ENCODE measurements around the gene CAMK2G.

DNA sequence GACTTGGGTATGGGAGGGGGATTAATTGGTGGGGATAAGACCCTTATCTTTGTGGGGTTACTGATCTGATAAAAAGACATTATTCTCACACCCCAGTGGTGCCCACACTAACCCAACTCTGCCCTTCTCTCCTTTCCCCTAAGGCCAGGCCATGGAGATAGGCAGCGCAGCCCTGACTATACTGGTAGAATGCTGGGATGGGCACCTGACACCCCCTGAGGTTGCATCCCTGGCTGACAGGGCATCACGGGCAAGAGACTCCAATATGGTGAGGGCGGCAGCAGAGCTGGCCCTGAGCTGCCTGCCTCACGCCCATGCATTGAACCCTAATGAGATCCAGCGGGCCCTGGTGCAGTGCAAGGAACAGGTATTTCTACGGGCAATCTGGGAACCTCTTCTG lies 76.3 kb downstream of the CAMK2G start:
- TF ChIP-seq EP300 (IDR thresholded peaks at IDR 0.05; ENCODE audit: borderline replicate concordance) (no peak), TAF1 (IDR thresholded peaks at IDR 0.05; ENCODE audit: low read depth) (no peak), CEBPB (IDR thresholded peaks at IDR 0.05) (no peak), RAD21 (IDR thresholded peaks at IDR 0.05; ENCODE audit: low read depth) (no peak), TCF12 (IDR thresholded peaks at IDR 0.05; ENCODE audit: low read depth) (no peak), CREB1 (IDR thresholded peaks at IDR 0.05; ENCODE audit: low read depth) (no peak)
- TF ChIP-seq, protein P1, sequence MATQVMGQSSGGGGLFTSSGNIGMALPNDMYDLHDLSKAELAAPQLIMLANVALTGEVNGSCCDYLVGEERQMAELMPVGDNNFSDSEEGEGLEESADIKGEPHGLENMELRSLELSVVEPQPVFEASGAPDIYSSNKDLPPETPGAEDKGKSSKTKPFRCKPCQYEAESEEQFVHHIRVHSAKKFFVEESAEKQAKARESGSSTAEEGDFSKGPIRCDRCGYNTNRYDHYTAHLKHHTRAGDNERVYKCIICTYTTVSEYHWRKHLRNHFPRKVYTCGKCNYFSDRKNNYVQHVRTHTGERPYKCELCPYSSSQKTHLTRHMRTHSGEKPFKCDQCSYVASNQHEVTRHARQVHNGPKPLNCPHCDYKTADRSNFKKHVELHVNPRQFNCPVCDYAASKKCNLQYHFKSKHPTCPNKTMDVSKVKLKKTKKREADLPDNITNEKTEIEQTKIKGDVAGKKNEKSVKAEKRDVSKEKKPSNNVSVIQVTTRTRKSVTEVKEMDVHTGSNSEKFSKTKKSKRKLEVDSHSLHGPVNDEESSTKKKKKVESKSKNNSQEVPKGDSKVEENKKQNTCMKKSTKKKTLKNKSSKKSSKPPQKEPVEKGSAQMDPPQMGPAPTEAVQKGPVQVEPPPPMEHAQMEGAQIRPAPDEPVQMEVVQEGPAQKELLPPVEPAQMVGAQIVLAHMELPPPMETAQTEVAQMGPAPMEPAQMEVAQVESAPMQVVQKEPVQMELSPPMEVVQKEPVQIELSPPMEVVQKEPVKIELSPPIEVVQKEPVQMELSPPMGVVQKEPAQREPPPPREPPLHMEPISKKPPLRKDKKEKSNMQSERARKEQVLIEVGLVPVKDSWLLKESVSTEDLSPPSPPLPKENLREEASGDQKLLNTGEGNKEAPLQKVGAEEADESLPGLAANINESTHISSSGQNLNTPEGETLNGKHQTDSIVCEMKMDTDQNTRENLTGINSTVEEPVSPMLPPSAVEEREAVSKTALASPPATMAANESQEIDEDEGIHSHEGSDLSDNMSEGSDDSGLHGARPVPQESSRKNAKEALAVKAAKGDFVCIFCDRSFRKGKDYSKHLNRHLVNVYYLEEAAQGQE (IDR thresholded peaks at IDR 0.05; ENCODE audit: low read depth) = no peak
- TF ChIP-seq, protein P2, sequence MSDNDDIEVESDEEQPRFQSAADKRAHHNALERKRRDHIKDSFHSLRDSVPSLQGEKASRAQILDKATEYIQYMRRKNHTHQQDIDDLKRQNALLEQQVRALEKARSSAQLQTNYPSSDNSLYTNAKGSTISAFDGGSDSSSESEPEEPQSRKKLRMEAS (IDR thresholded peaks at IDR 0.05) = no peak
